ENCODE results near the gene OR6M1. TPM values are rescaled to one million over a fixed set of nuclear protein-coding genes. Genes with fewer than 3 reads are reported as not detected.

OR6M1 gene
- polyA plus RNA-seq, 1 donor, result not detected

DNA sequence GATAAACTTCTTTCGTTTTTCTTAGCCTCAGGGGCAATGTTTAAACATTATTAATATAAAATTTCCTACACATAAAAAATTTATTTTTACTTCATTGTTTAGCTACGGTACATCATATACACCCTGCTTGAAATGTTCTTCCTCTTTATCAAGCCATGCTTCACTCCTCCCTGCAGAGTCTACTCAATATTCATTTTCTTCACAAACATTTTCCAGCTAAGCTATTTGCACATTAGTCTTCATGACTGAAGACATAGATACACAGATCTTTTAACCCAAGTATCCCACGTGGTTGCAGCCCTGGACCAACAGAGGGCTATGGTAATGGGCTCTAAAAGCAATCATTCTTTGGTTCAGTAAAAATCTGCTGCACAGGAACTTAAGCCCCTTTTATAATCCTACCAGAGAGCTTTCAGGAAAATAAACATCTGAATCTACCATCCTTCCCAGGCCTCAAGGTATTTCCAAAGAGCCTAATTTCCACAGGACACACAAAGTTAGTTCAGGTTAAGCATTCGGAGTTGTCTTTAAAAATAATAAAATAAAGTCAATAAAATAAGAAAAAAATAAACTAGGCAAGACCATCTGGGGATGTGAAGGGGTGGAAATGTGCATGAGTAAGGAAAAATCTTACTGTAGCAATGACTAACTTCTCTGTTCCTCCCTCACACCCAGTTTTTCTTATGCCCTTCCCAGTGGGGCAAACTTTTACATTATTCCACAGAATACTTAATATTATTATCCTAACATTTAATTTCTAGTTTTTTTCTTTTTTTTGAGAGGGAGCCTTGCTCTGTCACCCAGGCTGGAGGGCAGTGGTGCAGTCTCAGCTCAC is 30.2 kb downstream of the OR6M1 start:
- no peak for DNase-seq (ENCODE audit: low read depth)

DNA sequence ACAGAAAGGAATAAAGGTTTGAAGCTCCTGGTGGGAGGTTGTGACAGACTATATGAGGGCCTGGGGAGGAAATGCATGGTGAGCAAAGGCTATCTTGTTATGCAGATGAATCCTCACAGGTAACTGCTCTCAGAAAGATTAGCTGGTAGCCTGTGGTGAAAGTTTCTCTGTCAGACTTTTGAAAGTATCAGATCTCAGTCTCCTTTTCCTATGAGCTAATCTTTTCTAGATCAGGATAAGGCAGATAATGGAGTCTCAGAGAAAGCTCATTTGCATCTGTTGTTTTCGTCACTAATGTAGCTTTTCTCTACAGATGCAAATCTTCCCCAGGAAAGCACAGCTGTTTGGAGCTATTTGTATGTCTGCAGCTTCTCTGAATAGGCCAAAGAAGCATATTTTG is 30.9 kb downstream of the OR6M1 start:
- no peak for DNase-seq (ENCODE audit: low read depth)

DNA sequence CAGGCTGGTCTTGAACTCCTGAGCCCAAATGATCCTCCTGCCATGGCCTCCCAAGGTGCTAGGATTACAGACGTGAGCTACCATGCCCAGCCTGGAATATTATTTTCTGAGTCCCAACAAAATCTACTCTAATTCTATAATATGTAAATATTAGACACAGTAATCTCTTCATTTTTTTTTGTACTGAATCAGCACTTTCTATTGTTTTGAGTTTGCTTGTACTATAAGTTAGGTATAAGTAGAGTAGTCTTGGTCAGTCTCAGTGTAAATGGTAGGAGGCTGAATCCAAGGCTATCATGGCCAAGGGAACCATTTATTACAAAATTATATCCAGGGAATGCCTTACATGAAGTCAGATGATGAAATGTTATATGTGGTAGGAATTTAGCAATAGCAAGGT is 32.2 kb downstream of the OR6M1 start:
- DNase-seq (ENCODE audit: low read depth), result no peak

DNA sequence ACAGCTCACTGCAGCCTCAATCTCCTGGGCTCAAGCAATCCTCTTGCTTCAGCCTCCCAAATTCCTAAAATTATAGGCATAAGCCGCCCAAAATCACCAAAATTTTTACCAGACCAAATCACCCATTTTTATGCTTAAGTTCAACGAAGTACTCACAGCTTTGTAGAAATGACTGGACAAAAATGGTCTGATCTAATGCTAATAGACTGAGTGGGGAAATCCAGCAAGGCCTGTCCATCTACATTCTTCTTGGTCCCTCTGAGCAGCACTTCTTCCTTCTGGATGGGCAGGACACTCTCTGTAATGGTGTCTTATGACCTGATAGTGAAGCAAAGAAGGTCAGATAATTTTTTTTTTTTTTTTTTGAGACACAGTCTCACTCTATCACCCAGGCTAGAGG is 33.1 kb downstream of the OR6M1 start:
- DNase-seq (ENCODE audit: low read depth), result no peak

DNA sequence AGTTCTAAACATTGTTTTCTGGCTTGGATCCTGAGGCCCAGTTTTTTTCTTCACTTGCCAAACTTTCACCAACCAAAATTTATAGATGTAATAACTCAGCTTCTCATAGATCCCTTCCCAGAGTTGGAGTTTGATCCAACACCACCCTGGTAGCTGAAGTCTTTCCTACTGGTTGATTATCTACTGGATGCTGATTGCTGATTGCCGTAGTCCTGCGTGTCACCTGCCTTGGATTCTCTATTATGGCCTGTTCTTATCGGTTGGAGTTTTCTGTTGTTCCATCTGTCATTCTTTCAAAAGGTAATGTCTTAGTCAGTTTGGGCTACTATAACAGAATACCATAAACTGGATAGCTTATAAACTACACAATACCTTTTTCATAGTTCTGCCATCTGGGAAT is 34.5 kb downstream of the OR6M1 start:
- no peak for DNase-seq (ENCODE audit: low read depth)

DNA sequence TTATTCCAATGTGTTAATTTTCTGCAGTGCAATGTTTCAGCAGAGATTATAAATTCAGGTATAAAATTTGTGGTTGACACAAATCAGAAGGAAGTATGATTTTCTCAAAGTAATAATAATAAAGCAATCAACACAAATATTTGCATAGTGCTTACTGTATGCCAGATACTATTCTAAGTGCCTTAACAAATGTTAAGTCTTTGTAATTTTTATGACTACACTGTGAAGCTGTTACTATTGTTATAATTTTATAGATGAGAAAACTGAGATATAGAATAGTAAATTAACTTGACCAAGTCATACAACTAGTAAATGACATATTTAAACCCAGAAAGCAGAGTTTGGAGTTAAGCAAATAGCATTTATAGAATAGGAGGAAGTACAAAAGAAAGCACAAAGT is 35.4 kb downstream of the OR6M1 start:
- no peak for DNase-seq (ENCODE audit: low read depth)

DNA sequence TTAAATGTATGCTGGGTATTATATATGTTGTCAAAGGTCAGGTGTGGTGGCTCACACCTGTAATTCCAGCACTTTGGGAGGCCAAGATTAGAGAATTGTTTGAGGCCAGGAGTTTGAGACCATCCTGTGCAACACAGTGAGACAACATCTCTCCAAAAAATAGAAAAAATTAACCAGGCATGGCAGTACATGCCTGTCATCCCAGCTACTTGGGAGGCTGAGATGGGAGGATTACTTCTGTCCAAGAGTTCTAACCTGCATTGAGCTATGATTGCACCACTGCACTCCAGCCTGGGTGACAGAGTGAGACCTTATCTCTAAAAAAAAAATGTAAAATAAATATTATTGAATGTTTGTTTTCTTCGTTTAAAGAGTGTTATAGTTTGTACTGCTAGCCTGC is 40.5 kb downstream of the OR6M1 start:
- DNase-seq (ENCODE audit: low read depth), result no peak

DNA sequence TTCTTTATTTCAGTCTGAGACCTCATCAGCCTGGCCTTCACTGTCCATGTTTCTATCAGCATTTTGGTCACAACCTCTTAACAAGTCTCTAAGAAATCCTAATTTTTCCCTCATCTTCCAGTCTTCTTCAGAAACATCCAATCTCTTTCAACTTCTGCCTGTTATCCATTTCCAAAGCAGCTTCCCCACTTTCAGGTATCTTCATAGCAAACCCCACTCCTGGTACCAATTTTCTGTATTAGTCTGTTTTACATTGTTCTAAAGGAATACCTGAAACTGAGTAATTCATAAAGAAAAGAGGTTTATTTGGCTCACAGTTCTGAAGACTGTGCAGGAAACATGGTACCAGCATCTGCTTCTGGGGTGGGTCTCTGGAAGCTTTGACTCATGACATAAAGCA is 43.7 kb downstream of the OR6M1 start:
- DNase-seq (ENCODE audit: low read depth), result no peak

DNA sequence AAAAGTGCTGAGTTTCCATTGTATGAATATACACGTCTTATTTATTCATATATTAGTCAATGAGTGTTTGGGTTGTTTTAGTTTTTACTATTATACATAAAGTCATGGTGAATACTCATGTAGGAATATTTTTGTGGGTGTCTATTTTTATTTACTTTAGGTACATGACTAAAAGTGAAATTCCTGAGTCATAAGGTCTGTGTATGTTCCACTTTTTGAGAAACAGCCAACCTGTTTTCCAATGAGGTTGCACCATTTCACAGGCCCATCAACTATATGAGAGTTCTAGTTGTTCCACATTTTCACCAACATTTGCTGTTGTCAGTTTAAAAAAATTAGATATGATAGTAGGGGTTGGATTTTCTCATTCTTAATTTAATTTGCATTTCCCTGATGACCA is 45.3 kb downstream of the OR6M1 start:
- DNase-seq (ENCODE audit: low read depth), result no peak

DNA sequence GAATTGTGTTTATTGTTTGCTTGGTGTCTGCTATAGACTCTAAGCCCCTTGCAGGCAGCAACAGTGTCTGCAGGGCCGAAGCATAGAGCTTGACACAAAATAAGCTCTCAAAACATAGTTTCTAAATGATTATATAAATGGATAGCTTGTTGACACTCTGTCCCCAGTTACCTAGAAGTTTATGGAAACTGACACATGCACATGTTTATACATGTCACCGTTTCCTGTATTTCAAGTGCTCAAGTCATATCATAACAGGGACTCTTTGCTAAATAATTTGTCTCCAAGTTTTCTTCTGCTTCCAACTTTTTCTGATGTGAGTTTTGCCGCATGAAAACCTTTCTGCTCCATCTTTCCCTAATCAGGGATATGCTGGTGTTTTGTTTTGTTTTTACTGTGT is 48.2 kb downstream of the OR6M1 start:
- no peak for DNase-seq (ENCODE audit: low read depth)

DNA sequence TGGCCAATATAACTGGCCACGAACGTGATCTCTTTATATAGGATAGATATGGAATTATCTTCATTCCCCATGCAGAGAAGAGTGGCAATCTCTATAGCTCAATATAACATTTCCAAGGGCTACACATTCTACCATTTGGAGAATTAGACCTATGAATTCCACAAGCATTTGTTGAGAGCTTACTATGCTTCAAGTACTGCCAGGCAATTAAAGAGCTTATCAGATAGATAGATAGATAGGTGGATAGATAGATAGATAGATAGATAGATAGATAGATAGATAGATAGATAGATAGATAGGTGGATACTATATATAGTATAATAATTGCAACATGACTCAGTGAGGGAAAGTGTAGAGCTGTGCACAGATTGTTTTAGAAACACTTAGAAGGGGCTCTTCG is 50.3 kb downstream of the OR6M1 start:
- DNase-seq (ENCODE audit: low read depth), result no peak

Other genes starting within 250 kb of the OR6M1 start
- 54.9 TPM for gene SCN3B, start 151.7 kb downstream of the OR6M1 start, polyA plus RNA-seq (ENCODE audit: insufficient read length)
- 20.6 TPM for gene ZNF202, start 64.7 kb downstream of the OR6M1 start, polyA plus RNA-seq (ENCODE audit: insufficient read length)
- gene OR6X1, start 51.8 kb downstream of the OR6M1 start, polyA plus RNA-seq (ENCODE audit: insufficient read length), result not detected
- not detected for gene TMEM225, start 79.3 kb upstream of the OR6M1 start, polyA plus RNA-seq (ENCODE audit: insufficient read length)
- gene OR8D4, start 95.8 kb upstream of the OR6M1 start, polyA plus RNA-seq (ENCODE audit: insufficient read length), result 0.06 TPM
- gene OR4D5, start 133.3 kb upstream of the OR6M1 start, polyA plus RNA-seq (ENCODE audit: insufficient read length), result not detected
- not detected for gene OR6T1, start 137.5 kb upstream of the OR6M1 start, polyA plus RNA-seq (ENCODE audit: insufficient read length)
- not detected for gene OR10S1, start 171.4 kb upstream of the OR6M1 start, polyA plus RNA-seq (ENCODE audit: insufficient read length)
- not detected for gene OR10G6, start 188.8 kb upstream of the OR6M1 start, polyA plus RNA-seq (ENCODE audit: insufficient read length)
- gene OR10G4, start 206.6 kb upstream of the OR6M1 start, polyA plus RNA-seq (ENCODE audit: insufficient read length), result 0.06 TPM
- not detected for gene OR10G9, start 216.7 kb upstream of the OR6M1 start, polyA plus RNA-seq (ENCODE audit: insufficient read length)
- not detected for gene OR10G8, start 220.4 kb upstream of the OR6M1 start, polyA plus RNA-seq (ENCODE audit: insufficient read length)
- not detected for gene OR10G7, start 235.0 kb upstream of the OR6M1 start, polyA plus RNA-seq (ENCODE audit: insufficient read length)

Measured in forelimb muscle (tissue), 1 donor.